Measurements from ENCODE around the gene KLHDC10.
"Not testable (repeated sequence)": the region's sequence is repeated elsewhere in the genome, so short reads cannot be mapped to it uniquely, and the experiment has no call there.

Gene KLHDC10

GRCh38 chr7:130069978-130070860, at the start of gene KLHDC10:
TSS of gene KLHDC10 (plus strand) at chr7:130070534. CDS start at chr7:130070644, 110 bp downstream.
- peak; percentile 96 for DNase-seq

- DNase-seq = no peak
These were observed 49.1 kb upstream of the KLHDC10 start for GRCh38 chr7:130021105-130021834.

GRCh38 chr7:130022115-130022514, 48.2 kb upstream of the KLHDC10 start:
- DNase-seq = no peak

- no peak for DNase-seq
These were observed 47.6 kb upstream of the KLHDC10 start for GRCh38 chr7:130022623-130023175.

GRCh38 chr7:130024390-130024789, 45.9 kb upstream of the KLHDC10 start:
- DNase-seq = no peak

- DNase-seq = no peak
These were observed 37.6 kb upstream of the KLHDC10 start for GRCh38 chr7:130032698-130033097.

GRCh38 chr7:130037703-130038102, 32.6 kb upstream of the KLHDC10 start:
- no peak for DNase-seq

GRCh38 chr7:130040576-130040975, 29.8 kb upstream of the KLHDC10 start:
- no peak for DNase-seq

GRCh38 chr7:130047831-130048230, 22.5 kb upstream of the KLHDC10 start:
- DNase-seq = no peak

GRCh38 chr7:130048906-130049305, 21.4 kb upstream of the KLHDC10 start:
- DNase-seq = no peak

- not testable (repeated sequence) for DNase-seq
These were observed 18.1 kb upstream of the KLHDC10 start for GRCh38 chr7:130052250-130052649.

GRCh38 chr7:130055198-130055597, 15.1 kb upstream of the KLHDC10 start:
- DNase-seq = not testable (repeated sequence)

- DNase-seq = no peak
These were observed 8.1 kb upstream of the KLHDC10 start for GRCh38 chr7:130062246-130062645.

GRCh38 chr7:130063036-130063435, 7.3 kb upstream of the KLHDC10 start:
- DNase-seq = peak; percentile 35

GRCh38 chr7:130064580-130064926, 5.8 kb upstream of the KLHDC10 start:
- not testable (repeated sequence) for DNase-seq

- DNase-seq = no peak
These were observed 4.7 kb upstream of the KLHDC10 start for GRCh38 chr7:130065500-130066152.

- peak; percentile 13 for DNase-seq
These were observed 956 bp upstream of the KLHDC10 start for GRCh38 chr7:130069179-130069977.

GRCh38 chr7:130070861-130071622, 708 bp downstream of the KLHDC10 start:
- peak; percentile 14 for DNase-seq

GRCh38 chr7:130071701-130072622, 1.6 kb downstream of the KLHDC10 start:
- peak; percentile 85 for DNase-seq

GRCh38 chr7:130079846-130080394, 9.6 kb downstream of the KLHDC10 start:
- DNase-seq = no peak

Data from NCI-H748 treated with DMSO at 0.1 percent for 48 hours (cell line).